HG02852 (cell line): ENCODE data around the gene ATP8A2.

Source experiments
- ATAC-seq: cut with Tn5 transposase; IDR thresholded peaks from one replicate; pipeline ENCODE4 v1.9.1; 2021; ENCODE audit warnings: mild to moderate bottlenecking, moderate library complexity; ENCODE audit not compliant: unreplicated experiment

The ATP8A2 gene

GRCh38 chr13:25905611-25906010, 533.8 kb downstream of the ATP8A2 start:
- no peak for ATAC-seq

GRCh38 chr13:25906191-25906661, 534.5 kb downstream of the ATP8A2 start:
- no peak for ATAC-seq

GRCh38 chr13:25908366-25908765, 536.6 kb downstream of the ATP8A2 start:
- no peak for ATAC-seq

- no peak for ATAC-seq
Observed at GRCh38 chr13:25910243-25910642, 538.5 kb downstream of the ATP8A2 start.

GRCh38 chr13:25910991-25911419, 539.2 kb downstream of the ATP8A2 start:
- ATAC-seq: no peak

- ATAC-seq: no peak
Observed at GRCh38 chr13:25912961-25913360, 541.2 kb downstream of the ATP8A2 start.

- no peak for ATAC-seq
Observed at GRCh38 chr13:25915840-25916518, 544.2 kb downstream of the ATP8A2 start.

GRCh38 chr13:25920277-25920676, 548.5 kb downstream of the ATP8A2 start:
- ATAC-seq: no peak

- ATAC-seq: no peak
Observed at GRCh38 chr13:25920931-25921330, 549.2 kb downstream of the ATP8A2 start.

- ATAC-seq: no peak
Observed at GRCh38 chr13:25922376-25922775, 550.6 kb downstream of the ATP8A2 start.

GRCh38 chr13:25923217-25924085, 551.7 kb downstream of the ATP8A2 start:
- no peak for ATAC-seq

GRCh38 chr13:25927363-25927762, 555.6 kb downstream of the ATP8A2 start:
- ATAC-seq: no peak

- ATAC-seq: no peak
Observed at GRCh38 chr13:25927932-25928331, 556.2 kb downstream of the ATP8A2 start.

GRCh38 chr13:25928941-25929505, 557.2 kb downstream of the ATP8A2 start:
- ATAC-seq: no peak

GRCh38 chr13:25929816-25930215, 558.0 kb downstream of the ATP8A2 start:
- ATAC-seq: no peak

- ATAC-seq: no peak
Observed at GRCh38 chr13:25930653-25931052, 558.9 kb downstream of the ATP8A2 start.

- no peak for ATAC-seq
Observed at GRCh38 chr13:25932365-25932764, 560.6 kb downstream of the ATP8A2 start.

- ATAC-seq: no peak
Observed at GRCh38 chr13:25933520-25933919, 561.7 kb downstream of the ATP8A2 start.

- ATAC-seq: no peak
Observed at GRCh38 chr13:25934127-25934526, 562.4 kb downstream of the ATP8A2 start.

GRCh38 chr13:25939961-25940687, 568.4 kb downstream of the ATP8A2 start:
- no peak for ATAC-seq

GRCh38 chr13:25943081-25943480, 571.3 kb downstream of the ATP8A2 start:
- no peak for ATAC-seq
